ENCODE measurements around the gene SUCLG2. TPM values are rescaled to one million over a fixed set of nuclear protein-coding genes. Genes with fewer than 3 reads are reported as not detected.
A peak's percentile ranks its signal among the peaks of the same experiment; 100 is the strongest.

The SUCLG2 gene
- total and polyA plus RNA-seq, 2 experiments from 2014 or later: 49.9 TPM

DNA sequence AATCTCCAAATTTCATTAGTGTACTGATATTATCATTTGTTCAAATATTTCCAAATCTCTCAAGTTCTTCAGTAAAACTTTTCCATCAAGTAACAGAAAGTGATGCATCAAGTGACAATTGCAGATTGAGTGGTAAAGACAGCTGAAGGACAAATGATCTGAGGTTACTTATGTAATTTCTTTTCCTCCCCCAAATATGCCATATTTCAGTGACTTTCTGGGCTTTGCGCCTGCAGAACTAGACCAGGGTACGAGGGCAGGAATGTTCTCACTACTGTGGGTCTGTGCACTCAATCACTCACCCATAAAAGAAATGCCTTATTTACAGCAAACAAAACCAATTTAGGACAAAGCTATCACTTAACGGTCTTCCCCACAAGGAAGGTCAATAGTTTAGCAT, 4.7 kb downstream of the SUCLG2 start:
- TF ChIP-seq EZH2 (IDR thresholded peaks at IDR 0.05; ENCODE audit: insufficient read depth, poor library complexity, severe bottlenecking) (no peak), EZH2phosphoT487 (IDR thresholded peaks at IDR 0.05; ENCODE audit: insufficient read depth, low read depth) (no peak)
- WGBS, 2 experiments (ENCODE audit: low coverage in 1 of 2, low lambda C conversion rate in 2 of 2, missing lambda C conversion rate in 2 of 2): 65 to 66% methylated on average over 3 of the region's 3 CpGs
- H3F3A ChIP-seq (ENCODE audit: insufficient read depth): peaks cover 37% of the 10 kb centered on the region
- H2AFZ ChIP-seq: no peak overlapping the region
- in situ Hi-C loops (cut with MboI): no loop called here
- no peaks in the 10 kb centered on the region for H3K9me3 ChIP-seq (ENCODE audit: low read depth)
- H3K4me2 ChIP-seq (ENCODE audit: unreplicated experiment): no peak overlapping the region
- no peak overlapping the region for H3K9ac ChIP-seq
- no peak overlapping the region for H3K4me3 ChIP-seq
- H3K79me2 ChIP-seq (ENCODE audit: insufficient read depth): peaks cover 72% of the 10 kb centered on the region
- H3K27ac ChIP-seq: no peak overlapping the region
- DNase-seq: no peak
- peaks cover 41% of the 10 kb centered on the region for H3K4me1 ChIP-seq (ENCODE audit: insufficient read depth)
- no peaks in the 10 kb centered on the region for H4K20me1 ChIP-seq (ENCODE audit: insufficient read depth)
- H3K36me3 ChIP-seq (ENCODE audit: low read depth): no peaks in the 10 kb centered on the region
- H3K9me2 ChIP-seq (ENCODE audit: insufficient read depth): no peaks in the 10 kb centered on the region
- H3K27me3 ChIP-seq (replicated peaks; ENCODE audit: insufficient read depth): no peaks in the 10 kb centered on the region

DNA sequence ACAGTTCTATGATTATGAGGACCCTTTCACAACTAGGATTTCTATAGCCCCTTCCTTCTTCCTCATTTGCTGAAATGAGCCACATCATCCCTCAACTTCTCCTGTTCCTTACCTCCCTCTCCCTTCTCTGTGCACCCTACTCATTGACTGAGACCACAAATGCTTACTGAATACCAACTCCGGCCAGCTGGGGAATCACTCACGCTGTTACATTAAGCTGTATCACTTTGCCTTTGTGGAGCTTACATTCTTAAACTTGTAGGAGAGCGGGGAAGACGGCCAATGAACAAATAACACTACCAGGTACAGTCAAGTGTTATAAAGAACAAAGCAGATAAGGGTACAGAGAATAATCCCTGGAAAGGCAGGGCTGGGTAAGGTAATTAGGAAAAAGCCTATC, 5.7 kb downstream of the SUCLG2 start:
- no peak overlapping the region for H2AFZ ChIP-seq
- peaks cover 79% of the 10 kb centered on the region for H3K79me2 ChIP-seq (ENCODE audit: insufficient read depth)
- in situ Hi-C loops (cut with MboI): no loop called here
- no peaks in the 10 kb centered on the region for H3K27me3 ChIP-seq (replicated peaks; ENCODE audit: insufficient read depth)
- H3K9me2 ChIP-seq (ENCODE audit: insufficient read depth): no peaks in the 10 kb centered on the region
- TF ChIP-seq EZH2 (IDR thresholded peaks at IDR 0.05; ENCODE audit: insufficient read depth, poor library complexity, severe bottlenecking) (no peak), EZH2phosphoT487 (IDR thresholded peaks at IDR 0.05; ENCODE audit: insufficient read depth, low read depth) (no peak)
- peak overlapping the region; percentile 88 for H3K27ac ChIP-seq
- H3K4me1 ChIP-seq (ENCODE audit: insufficient read depth): peaks cover 40% of the 10 kb centered on the region
- peaks cover 35% of the 10 kb centered on the region for H3F3A ChIP-seq (ENCODE audit: insufficient read depth)
- H3K4me3 ChIP-seq: no peak overlapping the region
- 82 to 93% methylated on average over 4 of the region's 4 CpGs for WGBS, 2 experiments (ENCODE audit: low coverage in 1 of 2, low lambda C conversion rate in 2 of 2, missing lambda C conversion rate in 2 of 2)
- no peaks in the 10 kb centered on the region for H4K20me1 ChIP-seq (ENCODE audit: insufficient read depth)
- no peaks in the 10 kb centered on the region for H3K9me3 ChIP-seq (ENCODE audit: low read depth)
- no peaks in the 10 kb centered on the region for H3K36me3 ChIP-seq (ENCODE audit: low read depth)
- peak overlapping the region; percentile 0 for H3K4me2 ChIP-seq (ENCODE audit: unreplicated experiment)
- no peak overlapping the region for H3K9ac ChIP-seq
- DNase-seq: peak; percentile 10

DNA sequence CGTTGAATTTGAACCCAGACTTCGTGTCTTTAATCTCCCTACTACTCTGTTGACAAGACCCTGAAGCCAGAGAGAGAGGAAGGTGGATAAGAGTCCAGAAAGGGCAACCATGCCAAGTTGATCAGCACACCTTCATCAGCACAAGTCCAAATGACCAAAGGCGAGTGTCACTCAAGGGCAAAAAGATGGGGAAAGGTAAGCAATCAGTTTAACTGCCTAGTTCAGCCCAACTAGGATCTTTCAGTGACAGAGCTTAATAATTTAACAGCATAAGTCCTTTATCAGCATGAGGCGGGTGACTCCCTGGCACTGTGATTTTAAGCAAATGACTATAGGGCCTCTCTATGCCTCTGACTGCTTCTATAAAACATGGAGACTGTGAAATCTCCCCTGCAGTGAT, 6.2 kb downstream of the SUCLG2 start:
- H3K9ac ChIP-seq: peak overlapping the region; percentile 63
- in situ Hi-C loops (cut with MboI): no loop called here
- peak overlapping the region; percentile 10 for H3K4me2 ChIP-seq (ENCODE audit: unreplicated experiment)
- H3K27ac ChIP-seq: peak overlapping the region; percentile 88
- H3F3A ChIP-seq (ENCODE audit: insufficient read depth): peaks cover 34% of the 10 kb centered on the region
- no peaks in the 10 kb centered on the region for H3K36me3 ChIP-seq (ENCODE audit: low read depth)
- H3K9me2 ChIP-seq (ENCODE audit: insufficient read depth): no peaks in the 10 kb centered on the region
- no peak overlapping the region for H2AFZ ChIP-seq
- H3K4me3 ChIP-seq: no peak overlapping the region
- peak; percentile 27 for DNase-seq
- H3K79me2 ChIP-seq (ENCODE audit: insufficient read depth): peaks cover 79% of the 10 kb centered on the region
- no peaks in the 10 kb centered on the region for H3K27me3 ChIP-seq (replicated peaks; ENCODE audit: insufficient read depth)
- no peaks in the 10 kb centered on the region for H4K20me1 ChIP-seq (ENCODE audit: insufficient read depth)
- peaks cover 35% of the 10 kb centered on the region for H3K4me1 ChIP-seq (ENCODE audit: insufficient read depth)
- WGBS, 2 experiments (ENCODE audit: low coverage in 1 of 2, low lambda C conversion rate in 2 of 2, missing lambda C conversion rate in 2 of 2): 80 to 84% methylated on average over 4 of the region's 4 CpGs
- TF ChIP-seq EZH2phosphoT487 (IDR thresholded peaks at IDR 0.05; ENCODE audit: insufficient read depth, low read depth): no peak
- no peak for TF ChIP-seq EZH2 (IDR thresholded peaks at IDR 0.05; ENCODE audit: insufficient read depth, poor library complexity, severe bottlenecking)
- no peaks in the 10 kb centered on the region for H3K9me3 ChIP-seq (ENCODE audit: low read depth)

DNA sequence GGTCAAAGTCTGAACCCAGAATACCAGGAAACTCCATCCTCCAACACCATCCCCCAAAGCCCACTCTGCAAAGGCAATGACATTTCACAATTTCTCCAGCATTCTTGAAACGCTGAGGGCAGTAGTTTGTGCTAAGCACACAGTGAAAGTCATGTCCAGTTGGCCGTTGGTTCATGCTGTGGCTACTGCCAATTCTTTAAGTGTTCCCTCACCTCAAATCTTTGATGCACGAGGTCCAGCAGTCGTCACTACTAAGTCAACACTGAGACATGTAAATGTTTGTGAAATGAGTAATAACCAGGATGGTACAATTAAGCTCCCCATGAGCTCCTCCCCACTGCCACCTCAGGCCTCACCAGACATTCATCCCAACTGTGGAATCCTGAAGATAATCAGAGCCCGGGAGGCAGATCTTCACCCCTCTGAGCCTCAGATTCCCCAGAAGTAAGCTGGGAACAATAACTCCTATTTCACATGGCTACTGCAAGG, 7.0 kb downstream of the SUCLG2 start:
- H3K4me3 ChIP-seq: peak overlapping the region; percentile 37
- TF ChIP-seq EZH2 (IDR thresholded peaks at IDR 0.05; ENCODE audit: insufficient read depth, poor library complexity, severe bottlenecking): no peak
- TF ChIP-seq EZH2phosphoT487 (IDR thresholded peaks at IDR 0.05; ENCODE audit: insufficient read depth, low read depth): 0 out of 2 replicates have a peak, but pooled peaks have one; percentile 54
- no peaks in the 10 kb centered on the region for H3K9me3 ChIP-seq (ENCODE audit: low read depth)
- 1 to 2% methylated on average over 5 of the region's 5 CpGs for WGBS, 2 experiments (ENCODE audit: low coverage in 1 of 2, low lambda C conversion rate in 2 of 2, missing lambda C conversion rate in 2 of 2)
- no peaks in the 10 kb centered on the region for H3K36me3 ChIP-seq (ENCODE audit: low read depth)
- peaks cover 79% of the 10 kb centered on the region for H3K79me2 ChIP-seq (ENCODE audit: insufficient read depth)
- peaks cover 30% of the 10 kb centered on the region for H3K4me1 ChIP-seq (ENCODE audit: insufficient read depth)
- peaks cover 34% of the 10 kb centered on the region for H3F3A ChIP-seq (ENCODE audit: insufficient read depth)
- H3K4me2 ChIP-seq (ENCODE audit: unreplicated experiment): peak overlapping the region; percentile 67
- no peaks in the 10 kb centered on the region for H4K20me1 ChIP-seq (ENCODE audit: insufficient read depth)
- no peaks in the 10 kb centered on the region for H3K9me2 ChIP-seq (ENCODE audit: insufficient read depth)
- in situ Hi-C loops (cut with MboI): no loop called here
- no peak overlapping the region for H2AFZ ChIP-seq
- peak; percentile 99 for DNase-seq
- no peaks in the 10 kb centered on the region for H3K27me3 ChIP-seq (replicated peaks; ENCODE audit: insufficient read depth)
- H3K9ac ChIP-seq: peak overlapping the region; percentile 63
- peak overlapping the region; percentile 88 for H3K27ac ChIP-seq
